Activated naive CD4-positive, alpha-beta T cell treated with Interleukin-2 at 50 U/mL for 16 hours (primary cell): ENCODE data around the gene CCDC6.
"Not testable (repeated sequence)": the region's sequence is repeated elsewhere in the genome, so short reads cannot be mapped to it uniquely, and the experiment has no call there.

Experiments
- DNase-seq: peaks from one replicate; pipeline ENCODE4 v3.0.0-alpha.2; 2020

Gene CCDC6

GRCh38 chr10:59750155-59750945 is 156.0 kb downstream of the CCDC6 start:
- DNase-seq: no peak

GRCh38 chr10:59748834-59749233 is 157.5 kb downstream of the CCDC6 start:
- DNase-seq: no peak

GRCh38 chr10:59745163-59745650 is 161.1 kb downstream of the CCDC6 start:
- DNase-seq: no peak

- DNase-seq: not testable (repeated sequence)
Observed at GRCh38 chr10:59744762-59745161, 161.6 kb downstream of the CCDC6 start.

GRCh38 chr10:59744156-59744555 is 162.2 kb downstream of the CCDC6 start:
- not testable (repeated sequence) for DNase-seq

- no peak for DNase-seq
Observed at GRCh38 chr10:59741583-59741982, 164.8 kb downstream of the CCDC6 start.

GRCh38 chr10:59741048-59741447 is 165.3 kb downstream of the CCDC6 start:
- no peak for DNase-seq
